ENCODE results near the gene OTOG.

Gene OTOG, protein sequence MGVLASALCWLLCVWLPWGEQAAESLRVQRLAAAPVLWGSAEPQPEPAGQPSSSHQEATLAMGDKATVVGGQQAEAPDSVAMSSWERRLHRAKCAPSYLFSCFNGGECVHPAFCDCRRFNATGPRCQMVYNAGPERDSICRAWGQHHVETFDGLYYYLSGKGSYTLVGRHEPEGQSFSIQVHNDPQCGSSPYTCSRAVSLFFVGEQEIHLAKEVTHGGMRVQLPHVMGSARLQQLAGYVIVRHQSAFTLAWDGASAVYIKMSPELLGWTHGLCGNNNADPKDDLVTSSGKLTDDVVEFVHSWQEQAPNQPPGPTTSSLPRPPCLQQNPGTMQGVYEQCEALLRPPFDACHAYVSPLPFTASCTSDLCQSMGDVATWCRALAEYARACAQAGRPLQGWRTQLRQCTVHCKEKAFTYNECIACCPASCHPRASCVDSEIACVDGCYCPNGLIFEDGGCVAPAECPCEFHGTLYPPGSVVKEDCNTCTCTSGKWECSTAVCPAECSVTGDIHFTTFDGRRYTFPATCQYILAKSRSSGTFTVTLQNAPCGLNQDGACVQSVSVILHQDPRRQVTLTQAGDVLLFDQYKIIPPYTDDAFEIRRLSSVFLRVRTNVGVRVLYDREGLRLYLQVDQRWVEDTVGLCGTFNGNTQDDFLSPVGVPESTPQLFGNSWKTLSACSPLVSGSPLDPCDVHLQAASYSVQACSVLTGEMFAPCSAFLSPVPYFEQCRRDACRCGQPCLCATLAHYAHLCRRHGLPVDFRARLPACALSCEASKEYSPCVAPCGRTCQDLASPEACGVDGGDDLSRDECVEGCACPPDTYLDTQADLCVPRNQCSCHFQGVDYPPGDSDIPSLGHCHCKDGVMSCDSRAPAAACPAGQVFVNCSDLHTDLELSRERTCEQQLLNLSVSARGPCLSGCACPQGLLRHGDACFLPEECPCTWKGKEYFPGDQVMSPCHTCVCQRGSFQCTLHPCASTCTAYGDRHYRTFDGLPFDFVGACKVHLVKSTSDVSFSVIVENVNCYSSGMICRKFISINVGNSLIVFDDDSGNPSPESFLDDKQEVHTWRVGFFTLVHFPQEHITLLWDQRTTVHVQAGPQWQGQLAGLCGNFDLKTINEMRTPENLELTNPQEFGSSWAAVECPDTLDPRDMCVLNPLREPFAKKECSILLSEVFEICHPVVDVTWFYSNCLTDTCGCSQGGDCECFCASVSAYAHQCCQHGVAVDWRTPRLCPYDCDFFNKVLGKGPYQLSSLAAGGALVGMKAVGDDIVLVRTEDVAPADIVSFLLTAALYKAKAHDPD (N-terminal part only)

GRCh38 chr11:17547051-17547577 lies at the start of gene OTOG:
Gene OTOG, plus strand, starts transcription at chr11:17547259. Its CDS starts 114 bp downstream, at chr11:17547373.
- no peak for FAIRE-seq

GRCh38 chr11:17498058-17498457 lies 49.0 kb upstream of the OTOG start:
- FAIRE-seq = no peak

DNA sequence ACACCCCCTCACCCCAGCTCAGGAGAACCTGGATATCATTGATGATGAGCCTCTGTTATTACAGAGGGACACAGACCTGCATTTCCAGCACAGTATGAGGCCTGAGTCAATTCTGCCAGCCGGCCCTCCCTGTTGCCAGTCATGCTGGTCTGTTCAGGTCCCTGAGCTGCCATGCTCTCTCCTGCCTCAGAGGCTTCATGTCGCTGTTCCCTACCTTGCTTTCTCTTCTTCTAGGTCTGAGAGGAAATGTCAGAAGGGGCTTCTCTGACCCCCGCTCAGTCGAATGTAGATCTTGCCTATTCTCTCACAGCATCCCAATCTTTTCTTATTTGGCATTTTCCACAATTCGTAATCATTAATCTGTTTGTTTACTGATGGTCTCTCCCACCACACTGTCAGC lies 48.6 kb upstream of the OTOG start:
- no peak for FAIRE-seq

DNA sequence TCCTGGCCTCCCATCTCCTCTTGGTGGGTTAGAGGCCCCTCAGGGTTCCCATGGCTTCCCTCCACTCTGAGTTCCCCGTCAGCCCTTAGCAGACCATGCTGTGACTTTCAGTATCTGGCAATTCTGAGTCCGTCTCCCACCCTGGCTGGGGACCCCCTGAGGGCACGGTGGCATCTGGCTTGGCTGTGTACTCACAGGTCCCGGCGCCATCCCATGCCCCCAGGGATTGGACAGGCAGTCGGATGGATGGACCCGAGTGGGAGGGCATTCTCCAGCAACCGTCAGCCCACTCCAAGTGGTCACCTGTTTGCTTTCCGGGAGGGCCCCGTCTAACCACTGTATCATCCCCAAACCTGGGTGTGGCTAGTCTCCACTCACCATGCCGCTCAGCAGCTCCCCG lies 46.4 kb upstream of the OTOG start:
- FAIRE-seq = no peak

DNA sequence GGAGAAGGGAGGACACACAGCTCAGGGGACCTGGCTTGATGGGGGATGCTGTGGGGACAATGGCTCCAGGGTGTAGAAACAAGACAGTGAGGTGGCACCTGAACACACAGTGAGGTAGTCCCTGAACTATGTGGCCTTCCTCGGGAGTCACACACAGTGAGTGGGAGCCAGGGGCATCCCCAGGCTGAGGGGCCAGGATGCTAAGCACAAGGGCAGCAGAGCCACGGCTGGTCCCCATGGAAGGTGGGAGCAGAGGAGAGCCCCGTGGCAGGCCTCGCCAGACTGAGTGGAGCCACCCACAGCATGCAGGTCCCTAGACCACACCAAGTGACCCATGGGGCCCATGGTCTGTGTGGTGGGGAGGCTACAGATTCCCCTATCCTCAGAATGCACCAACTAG lies 44.4 kb upstream of the OTOG start:
- FAIRE-seq = no peak

DNA sequence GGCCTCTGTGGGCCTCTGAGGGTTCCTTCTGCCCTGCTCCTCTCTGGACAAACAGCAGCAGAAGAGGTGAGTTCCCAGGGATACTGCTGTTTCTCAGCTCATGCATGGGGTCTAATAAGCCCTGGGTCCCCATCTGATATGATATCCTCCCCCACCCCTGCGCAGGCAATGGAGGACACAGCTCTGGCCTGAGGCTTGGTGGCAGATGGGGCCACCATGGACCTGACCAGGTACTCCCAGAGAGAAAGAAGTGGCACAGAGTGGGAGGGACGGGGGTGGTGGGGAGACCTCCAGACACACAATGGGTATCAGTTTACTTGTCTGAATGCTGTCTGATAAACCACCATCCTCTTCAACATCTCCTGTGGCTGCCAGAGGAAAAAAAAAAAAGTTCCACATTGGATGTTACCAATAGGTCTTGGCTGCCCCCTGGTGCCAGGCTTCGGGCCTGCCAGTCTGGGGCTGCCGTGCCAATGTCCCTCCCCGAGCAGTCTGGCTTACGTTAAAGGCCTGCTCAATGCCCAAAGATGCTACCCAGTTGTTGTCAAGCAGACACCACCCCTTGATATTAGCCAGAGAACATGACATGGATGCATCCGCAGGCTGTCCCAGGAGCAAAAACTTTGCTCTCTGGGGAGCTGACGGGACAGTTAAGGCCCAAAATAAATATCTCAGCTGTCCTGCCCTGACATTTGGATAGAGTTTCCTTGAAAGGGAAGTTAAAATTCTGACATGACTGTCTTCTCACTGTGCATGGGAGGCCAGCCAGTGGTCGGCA lies 42.5 kb upstream of the OTOG start:
- no peak for FAIRE-seq

GRCh38 chr11:17505146-17505545 lies 41.9 kb upstream of the OTOG start:
- no peak for FAIRE-seq

- no peak for FAIRE-seq
These were observed 40.7 kb upstream of the OTOG start for GRCh38 chr11:17506314-17506713.

DNA sequence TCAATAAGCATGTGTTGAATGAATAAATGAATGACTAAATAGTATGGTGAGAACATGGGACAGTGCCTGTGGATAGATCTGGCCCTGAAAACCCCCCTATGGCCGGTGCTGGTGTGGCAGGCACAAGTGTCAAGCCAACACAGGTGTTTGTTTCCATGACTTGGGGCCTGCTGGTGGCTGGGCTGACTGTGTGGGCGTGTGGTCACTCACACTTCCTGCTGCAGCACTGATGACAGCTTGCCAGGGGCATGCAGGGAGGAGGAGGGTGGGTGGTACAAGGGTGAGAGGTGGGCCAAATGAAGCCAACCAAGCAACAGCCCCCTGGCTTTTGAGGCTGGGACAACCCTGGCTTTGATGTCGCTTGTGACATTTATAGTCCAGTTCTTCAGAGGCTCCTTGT lies 40.1 kb upstream of the OTOG start:
- FAIRE-seq = no peak

DNA sequence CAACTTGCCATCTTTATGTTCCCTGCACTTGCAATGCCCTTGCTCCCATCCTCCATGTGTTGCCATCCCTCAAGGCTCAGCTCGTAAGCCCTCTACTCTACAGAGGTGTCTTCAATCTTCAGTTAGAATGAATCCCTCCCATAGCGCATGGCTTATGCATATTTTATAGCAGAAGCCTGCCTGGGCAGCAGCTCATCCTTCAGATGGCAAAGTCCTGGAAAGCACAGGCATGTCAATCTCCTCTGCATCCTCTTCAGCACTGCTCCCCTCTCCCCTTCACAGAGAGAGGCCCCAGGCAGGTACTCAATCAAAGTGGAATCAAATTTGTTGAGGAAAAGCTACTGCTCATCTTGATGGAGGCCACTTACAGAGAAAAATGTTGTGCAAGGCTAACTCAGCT lies 39.3 kb upstream of the OTOG start:
- no peak for FAIRE-seq

DNA sequence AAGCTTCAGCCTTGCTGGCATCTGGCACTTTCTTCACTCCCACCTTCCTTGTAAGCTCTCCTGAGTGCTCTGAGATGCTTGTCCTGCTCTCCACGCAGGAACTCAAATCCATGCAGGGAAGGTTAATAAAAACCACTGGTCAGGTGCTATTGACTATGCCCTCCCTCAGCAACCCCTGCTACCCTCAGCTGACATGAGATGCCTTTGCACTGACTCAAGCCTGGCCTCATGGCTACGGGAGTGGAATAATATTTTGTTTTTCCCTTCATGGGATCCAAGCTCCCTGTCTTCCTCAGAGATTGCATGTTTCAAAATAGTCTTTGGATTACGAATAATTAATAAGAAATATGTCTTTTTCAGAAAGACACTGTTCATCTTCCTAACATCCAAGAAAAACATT lies 38.8 kb upstream of the OTOG start:
- no peak for FAIRE-seq

GRCh38 chr11:17508791-17509190 lies 38.3 kb upstream of the OTOG start:
- no peak for FAIRE-seq

DNA sequence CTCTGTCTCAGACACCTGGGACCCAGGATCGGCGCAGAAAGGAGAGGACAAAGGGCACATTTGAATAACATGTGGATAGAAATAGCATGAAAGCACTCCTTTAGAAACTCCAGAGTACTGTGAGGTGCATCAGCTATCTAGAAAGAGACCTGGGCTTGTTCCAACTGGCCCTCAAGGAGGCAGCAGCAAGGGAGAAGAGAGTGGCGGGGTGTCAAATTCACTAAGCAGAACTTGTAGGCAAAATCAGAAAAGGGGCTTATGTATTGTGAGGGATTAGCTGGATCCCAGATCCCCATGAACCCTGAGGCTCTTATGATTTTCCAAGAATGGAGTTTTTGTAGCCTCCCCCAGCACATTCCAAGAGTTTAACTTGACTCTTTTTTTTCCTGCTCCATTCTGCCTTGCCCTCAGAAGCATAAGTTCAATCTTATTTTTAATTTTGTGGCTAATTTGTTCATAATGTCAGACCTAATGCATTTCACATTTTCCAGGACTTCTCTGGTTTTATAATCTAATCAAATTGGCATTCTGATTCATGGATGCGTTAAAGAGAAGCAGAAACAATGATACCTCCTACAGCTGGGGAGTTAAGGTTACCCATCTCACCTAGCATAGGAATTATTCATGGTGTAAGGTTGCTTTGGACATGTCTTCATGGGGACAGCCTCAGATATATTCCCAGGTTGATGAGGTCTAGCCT lies 36.4 kb upstream of the OTOG start:
- no peak for FAIRE-seq

DNA sequence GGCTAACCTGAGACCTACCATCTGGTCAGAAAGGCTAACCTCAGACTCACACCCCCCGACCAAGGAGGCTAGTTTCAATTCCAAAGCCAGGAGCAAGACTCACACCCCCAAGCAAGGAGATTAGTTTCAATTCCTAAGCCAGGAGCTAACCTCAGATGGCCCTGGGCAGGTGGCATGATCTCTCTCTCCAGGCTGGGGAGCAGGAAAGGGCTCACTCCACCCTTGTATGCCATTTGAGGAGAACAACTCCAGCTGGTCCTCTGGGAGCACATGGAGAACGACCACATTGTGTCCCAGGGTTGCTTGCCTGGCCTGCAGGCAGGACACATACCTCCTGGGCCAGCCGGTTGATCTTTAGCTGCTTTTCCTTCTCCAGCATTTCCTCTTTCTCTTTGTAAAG lies 35.5 kb upstream of the OTOG start:
- FAIRE-seq = no peak

GRCh38 chr11:17512101-17512500 lies 35.0 kb upstream of the OTOG start:
- no peak for FAIRE-seq

GRCh38 chr11:17513853-17514252 lies 33.2 kb upstream of the OTOG start:
- no peak for FAIRE-seq

DNA sequence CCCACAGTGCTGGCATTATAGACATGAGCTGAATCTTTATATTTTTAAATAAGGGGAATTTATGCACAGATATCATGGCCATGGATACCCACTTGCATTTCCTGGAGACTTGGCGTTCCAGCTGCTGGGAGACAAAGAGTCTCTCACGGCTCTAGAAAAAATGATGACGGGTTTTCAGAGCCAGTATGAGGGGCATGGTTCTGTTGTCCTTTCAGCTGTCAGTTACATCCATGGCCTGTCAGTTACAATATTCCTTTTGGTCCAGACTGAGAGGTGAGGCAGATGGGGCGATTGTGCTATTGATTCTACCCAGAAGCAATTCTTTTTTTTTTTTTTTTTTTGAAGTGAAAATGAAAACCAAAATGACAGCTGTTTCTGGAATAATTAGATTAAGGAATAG lies 32.6 kb upstream of the OTOG start:
- no peak for FAIRE-seq

DNA sequence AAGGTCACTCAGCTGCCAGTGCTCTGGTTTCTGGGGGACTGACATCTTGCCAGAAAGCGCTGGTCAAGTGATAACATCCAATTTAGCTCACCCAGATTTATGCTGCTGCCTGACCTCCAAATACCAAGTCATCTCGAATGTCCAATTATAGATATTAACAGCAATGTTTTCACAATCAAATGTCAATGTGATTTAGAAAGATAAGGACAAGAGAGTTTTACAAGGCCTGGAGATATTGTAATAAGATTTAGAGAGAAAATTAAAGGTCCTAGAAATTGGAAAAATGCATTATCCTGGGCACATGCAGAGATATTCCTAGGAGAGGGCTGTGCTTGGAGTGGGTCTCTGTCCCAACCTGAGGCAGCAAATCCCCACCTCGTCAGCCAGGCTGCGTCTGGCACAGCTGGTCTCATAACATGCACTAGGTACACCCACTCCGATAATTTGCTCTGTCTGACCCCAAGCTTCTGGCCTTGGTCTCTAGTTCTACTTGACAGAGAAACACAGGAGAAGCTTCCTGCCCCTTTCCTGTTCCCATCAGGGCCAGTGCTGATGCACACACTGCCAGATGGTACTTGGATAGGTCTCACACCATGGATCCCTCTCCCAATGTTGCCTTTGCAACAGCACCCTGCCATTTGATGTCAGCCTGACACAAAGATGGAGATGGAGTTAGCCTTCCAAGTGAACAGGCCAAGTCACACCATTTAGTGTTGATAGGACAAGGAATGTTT lies 31.4 kb upstream of the OTOG start:
- FAIRE-seq = no peak

- no peak for FAIRE-seq
These were observed 30.4 kb upstream of the OTOG start for GRCh38 chr11:17516551-17517150.

GRCh38 chr11:17517186-17517585 lies 29.9 kb upstream of the OTOG start:
- FAIRE-seq = no peak

Data from endometrium (tissue), 2 donors.